ENCODE data around the gene HIVEP3.

DNA sequence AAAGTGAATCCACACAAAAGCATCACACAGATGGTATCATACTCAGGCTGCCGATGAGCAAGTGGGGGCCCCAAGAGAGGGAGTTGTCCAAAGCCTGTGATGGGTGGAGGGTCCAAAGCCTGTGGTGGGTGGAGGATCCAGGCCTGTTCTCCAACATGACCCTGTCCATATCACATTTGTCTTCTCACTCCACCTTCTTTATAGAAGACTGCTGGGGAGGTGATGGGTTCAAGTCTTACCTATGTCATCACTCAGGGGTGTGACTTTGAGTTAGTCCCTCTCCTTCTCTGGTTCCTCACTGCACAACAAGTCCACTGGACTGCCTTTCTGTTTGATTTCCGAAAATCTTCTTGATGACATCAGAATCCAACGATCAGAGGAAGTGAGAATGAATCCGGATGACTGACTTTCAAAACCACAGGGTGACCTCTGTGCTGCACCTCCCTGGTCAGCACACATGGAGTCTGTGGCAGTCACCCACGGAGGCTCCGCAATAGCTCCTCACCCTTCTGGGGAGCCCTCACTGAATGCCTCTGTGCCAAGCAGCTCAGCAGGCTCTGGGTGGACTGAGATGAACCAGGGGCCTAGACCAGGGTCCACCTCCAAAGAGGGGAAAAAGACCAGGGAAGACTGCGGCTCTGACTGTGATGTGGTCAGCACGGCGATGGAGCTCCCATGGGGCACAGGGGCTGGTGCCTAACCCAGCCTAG is 166.8 kb downstream of the HIVEP3 start:
- TF ChIP-seq, protein P1, sequence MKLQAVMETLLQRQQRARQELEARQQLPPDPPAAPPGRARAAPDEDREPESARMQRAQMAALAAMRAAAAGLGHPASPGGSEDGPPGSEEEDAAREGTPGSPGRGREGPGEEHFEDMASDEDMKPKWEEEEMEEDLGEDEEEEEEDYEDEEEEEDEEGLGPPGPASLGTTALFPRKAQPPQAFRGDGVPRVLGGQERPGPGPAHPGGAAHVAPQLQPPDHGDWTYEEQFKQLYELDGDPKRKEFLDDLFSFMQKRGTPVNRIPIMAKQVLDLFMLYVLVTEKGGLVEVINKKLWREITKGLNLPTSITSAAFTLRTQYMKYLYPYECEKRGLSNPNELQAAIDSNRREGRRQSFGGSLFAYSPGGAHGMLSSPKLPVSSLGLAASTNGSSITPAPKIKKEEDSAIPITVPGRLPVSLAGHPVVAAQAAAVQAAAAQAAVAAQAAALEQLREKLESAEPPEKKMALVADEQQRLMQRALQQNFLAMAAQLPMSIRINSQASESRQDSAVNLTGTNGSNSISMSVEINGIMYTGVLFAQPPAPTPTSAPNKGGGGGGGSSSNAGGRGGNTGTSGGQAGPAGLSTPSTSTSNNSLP (IDR thresholded peaks at IDR 0.05; ENCODE audit: low read depth, low read length), result no peak
- TF ChIP-seq ELF1 (CRISPR knock-in tag; IDR thresholded peaks at IDR 0.05), result no peak
- no peak for TF ChIP-seq ZNF121 (CRISPR knock-in tag; IDR thresholded peaks at IDR 0.05)
- no peak for TF ChIP-seq ZBTB38 (CRISPR knock-in tag; IDR thresholded peaks at IDR 0.05)
- no peak for TF ChIP-seq NR1H2 (CRISPR knock-in tag; IDR thresholded peaks at IDR 0.05; ENCODE audit: borderline replicate concordance, low read depth)
- TF ChIP-seq KDM6A (CRISPR knock-in tag; IDR thresholded peaks at IDR 0.05; ENCODE audit: low read depth), result no peak
- TF ChIP-seq, protein P2, sequence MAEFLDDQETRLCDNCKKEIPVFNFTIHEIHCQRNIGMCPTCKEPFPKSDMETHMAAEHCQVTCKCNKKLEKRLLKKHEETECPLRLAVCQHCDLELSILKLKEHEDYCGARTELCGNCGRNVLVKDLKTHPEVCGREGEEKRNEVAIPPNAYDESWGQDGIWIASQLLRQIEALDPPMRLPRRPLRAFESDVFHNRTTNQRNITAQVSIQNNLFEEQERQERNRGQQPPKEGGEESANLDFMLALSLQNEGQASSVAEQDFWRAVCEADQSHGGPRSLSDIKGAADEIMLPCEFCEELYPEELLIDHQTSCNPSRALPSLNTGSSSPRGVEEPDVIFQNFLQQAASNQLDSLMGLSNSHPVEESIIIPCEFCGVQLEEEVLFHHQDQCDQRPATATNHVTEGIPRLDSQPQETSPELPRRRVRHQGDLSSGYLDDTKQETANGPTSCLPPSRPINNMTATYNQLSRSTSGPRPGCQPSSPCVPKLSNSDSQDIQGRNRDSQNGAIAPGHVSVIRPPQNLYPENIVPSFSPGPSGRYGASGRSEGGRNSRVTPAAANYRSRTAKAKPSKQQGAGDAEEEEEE (CRISPR knock-in tag; IDR thresholded peaks at IDR 0.05; ENCODE audit: borderline replicate concordance), result no peak
- TF ChIP-seq SALL2 (CRISPR knock-in tag; IDR thresholded peaks at IDR 0.05), result no peak
- no peak for TF ChIP-seq SP2 (CRISPR knock-in tag; IDR thresholded peaks at IDR 0.05)
- TF ChIP-seq TCF7L2 (IDR thresholded peaks at IDR 0.05; ENCODE audit: low read depth, low read length), result no peak
- no peak for TF ChIP-seq TEAD2 (CRISPR knock-in tag; IDR thresholded peaks at IDR 0.05)

All from HepG2 (cell line).